ENCODE results near the gene C16orf74.

C16orf74 gene

GRCh38 chr16:85736921-85737320, 14.0 kb downstream of the C16orf74 start:
- H3K9ac ChIP-seq (ENCODE audit: low read depth, low read length) = no peak overlapping the region
- H3K27ac ChIP-seq (ENCODE audit: low read length) = no peak overlapping the region
- H3K4me1 ChIP-seq (ENCODE audit: insufficient read depth, low read length) = peaks cover 3% of the 10 kb centered on the region; the same call in 1 of the 2 replicates
- H3K4me3 ChIP-seq (ENCODE audit: low read length) = no peak overlapping the region
- H3K36me3 ChIP-seq (ENCODE audit: insufficient read depth, low read depth, low read length) = no peaks in the 10 kb centered on the region
- H3K9me3 ChIP-seq (ENCODE audit: insufficient read depth, low read depth, low read length) = no peaks in the 10 kb centered on the region
- H3K27me3 ChIP-seq (ENCODE audit: insufficient read depth, low read length) = no peaks in the 10 kb centered on the region

DNA sequence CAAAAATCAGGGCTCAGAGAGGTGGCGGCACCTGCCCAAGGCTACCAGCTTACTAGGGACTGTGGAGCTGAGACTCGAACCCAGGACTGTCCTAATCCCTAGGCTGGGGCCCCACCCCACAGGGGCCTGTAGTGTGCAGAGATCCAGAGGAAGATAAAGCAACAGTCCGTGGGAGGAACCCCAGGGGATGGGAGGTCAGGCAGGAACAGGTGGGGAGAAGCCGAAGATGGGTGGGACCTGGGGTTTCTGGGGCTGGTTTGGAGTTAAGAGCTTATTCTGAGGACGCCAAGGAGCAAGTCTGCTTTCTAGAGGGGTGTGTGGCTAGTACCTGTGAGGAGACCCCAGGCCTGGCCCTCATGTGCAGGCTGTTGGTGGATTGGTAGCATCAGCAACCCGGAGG, 14.9 kb downstream of the C16orf74 start:
- Histone ChIP-seq H3K27ac (ENCODE audit: low read length) (no peak overlapping the region), H3K4me3 (ENCODE audit: low read length) (no peak overlapping the region), H3K27me3 (ENCODE audit: insufficient read depth, low read length) (no peaks in the 10 kb centered on the region), H3K4me1 (ENCODE audit: insufficient read depth, low read length) (peaks cover 3% of the 10 kb centered on the region; the same call in 1 of the 2 replicates), H3K9me3 (ENCODE audit: insufficient read depth, low read depth, low read length) (no peaks in the 10 kb centered on the region), H3K36me3 (ENCODE audit: insufficient read depth, low read depth, low read length) (no peaks in the 10 kb centered on the region), H3K9ac (ENCODE audit: low read depth, low read length) (no peak overlapping the region)

DNA sequence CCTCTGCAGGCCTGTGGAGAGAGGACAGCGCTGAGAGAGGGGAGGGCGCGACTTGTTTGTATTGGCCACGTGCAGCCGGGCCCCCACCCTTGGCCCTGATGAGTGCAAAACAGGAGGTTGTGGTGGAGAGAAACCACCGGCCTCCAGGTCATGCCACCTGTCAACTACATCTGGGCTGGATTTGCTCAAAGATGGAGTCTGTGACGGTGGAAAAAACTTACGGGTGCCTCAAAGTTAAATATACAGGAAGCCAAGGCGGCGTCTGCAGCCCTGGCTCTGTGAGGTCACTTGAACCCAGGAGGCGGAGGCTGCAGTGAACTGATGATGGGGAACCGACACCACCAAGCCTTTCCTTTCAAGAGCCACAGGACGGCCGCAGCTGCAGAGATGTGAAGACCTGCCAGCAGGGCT, 15.7 kb downstream of the C16orf74 start:
- no peaks in the 10 kb centered on the region for H3K36me3 ChIP-seq (ENCODE audit: insufficient read depth, low read depth, low read length)
- no peaks in the 10 kb centered on the region for H3K27me3 ChIP-seq (ENCODE audit: insufficient read depth, low read length)
- H3K27ac ChIP-seq (ENCODE audit: low read length) = no peak overlapping the region
- no peak overlapping the region for H3K4me3 ChIP-seq (ENCODE audit: low read length)
- H3K4me1 ChIP-seq (ENCODE audit: insufficient read depth, low read length) = peaks cover 3% of the 10 kb centered on the region; the same call in 1 of the 2 replicates
- H3K9ac ChIP-seq (ENCODE audit: low read depth, low read length) = no peak overlapping the region
- no peaks in the 10 kb centered on the region for H3K9me3 ChIP-seq (ENCODE audit: insufficient read depth, low read depth, low read length)

DNA sequence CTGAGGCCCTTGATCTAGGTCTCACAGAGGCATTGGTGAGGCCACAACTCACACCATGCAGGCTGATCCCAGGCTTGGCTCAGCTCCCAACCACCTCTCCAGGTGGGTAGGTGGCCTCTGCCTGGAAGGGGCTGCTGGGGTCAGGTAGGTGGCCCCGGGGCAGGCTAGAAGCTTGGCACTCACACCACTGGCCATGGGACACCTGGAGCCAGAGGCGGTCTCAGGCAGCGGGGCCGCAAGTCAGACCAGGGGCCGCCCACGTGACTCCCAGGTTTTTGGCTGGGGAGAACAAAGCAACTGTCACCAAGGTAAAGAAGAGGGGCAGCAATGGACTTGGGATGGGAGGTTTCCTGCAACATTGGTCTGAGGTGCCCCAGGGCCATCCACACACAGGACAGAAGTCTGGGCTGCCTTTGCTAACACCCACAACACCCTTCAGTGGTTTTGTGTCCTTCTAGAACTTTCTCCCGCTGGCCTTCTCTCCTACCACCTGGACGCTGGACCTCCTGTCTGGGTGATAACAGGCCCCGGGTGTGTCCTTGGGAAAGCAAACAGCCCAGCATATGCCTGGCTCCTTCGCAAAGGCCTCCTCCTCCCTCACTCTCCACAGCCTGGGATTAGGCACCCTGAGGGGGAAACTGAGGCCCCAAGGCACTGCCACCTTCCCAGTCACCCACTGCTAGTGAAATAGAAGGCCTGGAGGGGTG, 16.4 kb downstream of the C16orf74 start:
- H3K36me3 ChIP-seq (ENCODE audit: insufficient read depth, low read depth, low read length) = no peaks in the 10 kb centered on the region
- no peaks in the 10 kb centered on the region for H3K9me3 ChIP-seq (ENCODE audit: insufficient read depth, low read depth, low read length)
- no peaks in the 10 kb centered on the region for H3K27me3 ChIP-seq (ENCODE audit: insufficient read depth, low read length)
- H3K27ac ChIP-seq (ENCODE audit: low read length) = no peak overlapping the region
- peaks cover 5% of the 10 kb centered on the region; the same call in 1 of the 2 replicates for H3K4me1 ChIP-seq (ENCODE audit: insufficient read depth, low read length)
- H3K4me3 ChIP-seq (ENCODE audit: low read length) = no peak overlapping the region
- no peak overlapping the region for H3K9ac ChIP-seq (ENCODE audit: low read depth, low read length)

- peaks cover 6% of the 10 kb centered on the region; the same call in 1 of the 2 replicates for H3K4me1 ChIP-seq (ENCODE audit: insufficient read depth, low read length)
- no peak overlapping the region for H3K9ac ChIP-seq (ENCODE audit: low read depth, low read length)
- H3K27ac ChIP-seq (ENCODE audit: low read length) = no peak overlapping the region
- H3K9me3 ChIP-seq (ENCODE audit: insufficient read depth, low read depth, low read length) = no peaks in the 10 kb centered on the region
- no peaks in the 10 kb centered on the region for H3K27me3 ChIP-seq (ENCODE audit: insufficient read depth, low read length)
- no peak overlapping the region for H3K4me3 ChIP-seq (ENCODE audit: low read length)
- no peaks in the 10 kb centered on the region for H3K36me3 ChIP-seq (ENCODE audit: insufficient read depth, low read depth, low read length)
Measured at GRCh38 chr16:85733839-85734170, 17.1 kb downstream of the C16orf74 start.

DNA sequence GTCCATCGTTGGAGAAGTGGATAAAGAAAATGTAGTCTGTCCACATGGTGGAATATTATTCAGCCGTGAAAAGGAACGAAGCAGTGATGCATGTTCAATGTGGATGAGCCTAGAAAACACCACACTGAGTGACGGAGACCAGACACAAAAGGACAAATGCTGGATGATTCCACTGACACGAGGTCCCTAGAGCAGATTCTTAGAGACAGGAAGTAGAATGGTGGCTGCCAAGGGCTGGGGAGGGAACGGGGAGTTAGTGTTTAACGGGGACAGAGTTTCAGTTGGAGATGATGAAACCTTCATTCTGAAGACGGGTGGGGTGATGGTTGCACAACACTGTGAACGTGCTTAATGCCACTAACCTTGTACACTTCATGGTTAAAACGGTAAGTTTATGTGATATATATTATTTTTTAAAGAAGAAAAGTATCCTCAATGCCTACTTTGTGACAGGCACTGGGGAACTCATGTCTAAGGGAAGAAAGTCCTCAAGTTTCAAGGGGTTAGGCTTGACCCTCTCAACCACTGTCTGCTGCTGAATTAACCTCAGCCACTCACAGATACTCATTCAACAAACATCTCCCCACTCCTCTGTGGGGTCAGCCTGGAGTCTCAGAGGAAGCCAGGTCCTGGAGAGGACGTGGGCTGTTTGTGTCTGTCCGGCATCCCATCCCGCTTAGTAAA, 17.6 kb downstream of the C16orf74 start:
- H3K27ac ChIP-seq (ENCODE audit: low read length) = no peak overlapping the region
- no peak overlapping the region for H3K9ac ChIP-seq (ENCODE audit: low read depth, low read length)
- no peaks in the 10 kb centered on the region for H3K36me3 ChIP-seq (ENCODE audit: insufficient read depth, low read depth, low read length)
- H3K9me3 ChIP-seq (ENCODE audit: insufficient read depth, low read depth, low read length) = no peaks in the 10 kb centered on the region
- H3K4me1 ChIP-seq (ENCODE audit: insufficient read depth, low read length) = peaks cover 6% of the 10 kb centered on the region; the same call in 1 of the 2 replicates
- no peak overlapping the region for H3K4me3 ChIP-seq (ENCODE audit: low read length)
- H3K27me3 ChIP-seq (ENCODE audit: insufficient read depth, low read length) = no peaks in the 10 kb centered on the region

GRCh38 chr16:85731179-85731578, 19.7 kb downstream of the C16orf74 start:
- H3K9ac ChIP-seq (ENCODE audit: low read depth, low read length) = no peak overlapping the region
- no peaks in the 10 kb centered on the region for H3K9me3 ChIP-seq (ENCODE audit: insufficient read depth, low read depth, low read length)
- H3K4me3 ChIP-seq (ENCODE audit: low read length) = no peak overlapping the region
- no peak overlapping the region for H3K27ac ChIP-seq (ENCODE audit: low read length)
- peaks cover under 1% of the 10 kb centered on the region; the same call in 1 of the 2 replicates for H3K27me3 ChIP-seq (ENCODE audit: insufficient read depth, low read length)
- H3K36me3 ChIP-seq (ENCODE audit: insufficient read depth, low read depth, low read length) = no peaks in the 10 kb centered on the region
- H3K4me1 ChIP-seq (ENCODE audit: insufficient read depth, low read length) = peaks cover 6% of the 10 kb centered on the region; the same call in 1 of the 2 replicates

- H3K27ac ChIP-seq (ENCODE audit: low read length) = no peak overlapping the region
- peaks cover 3% of the 10 kb centered on the region; the same call in 1 of the 2 replicates for H3K27me3 ChIP-seq (ENCODE audit: insufficient read depth, low read length)
- no peak overlapping the region for H3K4me3 ChIP-seq (ENCODE audit: low read length)
- H3K36me3 ChIP-seq (ENCODE audit: insufficient read depth, low read depth, low read length) = no peaks in the 10 kb centered on the region
- no peaks in the 10 kb centered on the region for H3K9me3 ChIP-seq (ENCODE audit: insufficient read depth, low read depth, low read length)
- peaks cover 6% of the 10 kb centered on the region; the same call in 1 of the 2 replicates for H3K4me1 ChIP-seq (ENCODE audit: insufficient read depth, low read length)
- H3K9ac ChIP-seq (ENCODE audit: low read depth, low read length) = peak overlapping the region; percentile 38; the same call in 1 of the 2 replicates
Measured at GRCh38 chr16:85730186-85730465, 20.8 kb downstream of the C16orf74 start.

- Histone ChIP-seq H3K9me3 (ENCODE audit: insufficient read depth, low read depth, low read length) (no peaks in the 10 kb centered on the region), H3K27me3 (ENCODE audit: insufficient read depth, low read length) (peaks cover 3% of the 10 kb centered on the region; the same call in 1 of the 2 replicates), H3K4me1 (ENCODE audit: insufficient read depth, low read length) (peaks cover 6% of the 10 kb centered on the region; the same call in 1 of the 2 replicates), H3K9ac (ENCODE audit: low read depth, low read length) (peak overlapping the region; percentile 38; the same call in 1 of the 2 replicates), H3K4me3 (ENCODE audit: low read length) (no peak overlapping the region), H3K36me3 (ENCODE audit: insufficient read depth, low read depth, low read length) (no peaks in the 10 kb centered on the region), H3K27ac (ENCODE audit: low read length) (no peak overlapping the region)
Measured at GRCh38 chr16:85729452-85730185, 21.3 kb downstream of the C16orf74 start.

DNA sequence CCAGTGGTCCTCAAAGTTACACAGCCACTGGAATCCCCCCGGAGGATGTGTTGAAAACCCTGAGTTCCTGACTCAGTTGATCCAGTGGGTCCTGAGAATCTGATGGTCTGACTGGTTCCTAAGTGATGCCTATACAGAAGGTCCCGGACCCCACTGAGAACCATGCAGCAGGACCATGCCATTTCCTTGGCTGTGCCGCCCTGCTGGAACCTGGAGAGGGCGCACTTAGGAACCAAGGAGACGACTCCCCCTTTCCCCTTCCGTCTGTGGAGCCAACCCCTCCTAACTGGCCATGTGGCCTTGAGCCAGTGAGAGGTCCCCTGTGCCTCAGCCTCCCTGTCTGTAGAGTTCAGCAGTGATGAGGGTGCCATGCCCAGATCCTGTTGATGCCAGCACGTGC, 22.0 kb downstream of the C16orf74 start:
- peaks cover 3% of the 10 kb centered on the region; the same call in 1 of the 2 replicates for H3K27me3 ChIP-seq (ENCODE audit: insufficient read depth, low read length)
- H3K9ac ChIP-seq (ENCODE audit: low read depth, low read length) = no peak overlapping the region; the same call in 1 of the 2 replicates

DNA sequence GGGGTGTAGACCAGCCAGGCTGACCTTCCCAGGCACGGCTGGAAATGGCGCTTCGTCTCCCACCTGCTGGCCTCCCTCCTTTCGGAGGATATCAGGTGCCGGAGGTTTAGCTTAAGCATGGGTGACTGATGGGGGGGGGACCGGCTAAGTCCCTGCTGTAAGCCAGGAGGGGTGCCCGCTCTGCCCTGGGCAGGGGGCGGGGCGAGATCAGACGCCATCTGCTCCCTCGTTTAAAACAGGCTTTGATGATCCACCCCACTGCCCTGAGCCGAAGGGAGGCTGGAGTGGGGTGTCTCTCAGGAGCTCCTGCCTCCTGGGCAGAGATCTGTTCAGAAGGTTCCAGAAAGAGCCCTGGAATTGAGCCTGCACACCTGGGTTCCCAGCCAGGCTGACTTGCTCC, 26.0 kb downstream of the C16orf74 start:
- H3K9ac ChIP-seq (ENCODE audit: low read depth, low read length) = no peak overlapping the region
- peaks cover 3% of the 10 kb centered on the region; the same call in 1 of the 2 replicates for H3K4me1 ChIP-seq (ENCODE audit: insufficient read depth, low read length)
- peaks cover 3% of the 10 kb centered on the region; the same call in 1 of the 2 replicates for H3K27me3 ChIP-seq (ENCODE audit: insufficient read depth, low read length)
- no peaks in the 10 kb centered on the region for H3K36me3 ChIP-seq (ENCODE audit: insufficient read depth, low read depth, low read length)
- no peaks in the 10 kb centered on the region for H3K9me3 ChIP-seq (ENCODE audit: insufficient read depth, low read depth, low read length)
- no peak overlapping the region for H3K4me3 ChIP-seq (ENCODE audit: low read length)
- H3K27ac ChIP-seq (ENCODE audit: low read length) = no peak overlapping the region

More for the DNA sequence above, 22.0 kb downstream of the C16orf74 start:
- Histone ChIP-seq H3K9me3 (ENCODE audit: insufficient read depth, low read depth, low read length) (no peaks in the 10 kb centered on the region), H3K27ac (ENCODE audit: low read length) (no peak overlapping the region), H3K4me3 (ENCODE audit: low read length) (no peak overlapping the region), H3K36me3 (ENCODE audit: insufficient read depth, low read depth, low read length) (no peaks in the 10 kb centered on the region), H3K4me1 (ENCODE audit: insufficient read depth, low read length) (peaks cover 3% of the 10 kb centered on the region; the same call in 1 of the 2 replicates)
